Activated gamma-delta T cell treated with Interleukin-2 at 50 U/mL for 16 hours (primary cell): ENCODE measurements around the gene ZMYND8.
"Not testable (repeated sequence)": the region's sequence is repeated elsewhere in the genome, so short reads cannot be mapped to it uniquely, and the experiment has no call there.

Source experiments
- DNase-seq: peaks from one replicate; pipeline ENCODE4 v3.0.0-alpha.2; 2020

The ZMYND8 gene

DNA sequence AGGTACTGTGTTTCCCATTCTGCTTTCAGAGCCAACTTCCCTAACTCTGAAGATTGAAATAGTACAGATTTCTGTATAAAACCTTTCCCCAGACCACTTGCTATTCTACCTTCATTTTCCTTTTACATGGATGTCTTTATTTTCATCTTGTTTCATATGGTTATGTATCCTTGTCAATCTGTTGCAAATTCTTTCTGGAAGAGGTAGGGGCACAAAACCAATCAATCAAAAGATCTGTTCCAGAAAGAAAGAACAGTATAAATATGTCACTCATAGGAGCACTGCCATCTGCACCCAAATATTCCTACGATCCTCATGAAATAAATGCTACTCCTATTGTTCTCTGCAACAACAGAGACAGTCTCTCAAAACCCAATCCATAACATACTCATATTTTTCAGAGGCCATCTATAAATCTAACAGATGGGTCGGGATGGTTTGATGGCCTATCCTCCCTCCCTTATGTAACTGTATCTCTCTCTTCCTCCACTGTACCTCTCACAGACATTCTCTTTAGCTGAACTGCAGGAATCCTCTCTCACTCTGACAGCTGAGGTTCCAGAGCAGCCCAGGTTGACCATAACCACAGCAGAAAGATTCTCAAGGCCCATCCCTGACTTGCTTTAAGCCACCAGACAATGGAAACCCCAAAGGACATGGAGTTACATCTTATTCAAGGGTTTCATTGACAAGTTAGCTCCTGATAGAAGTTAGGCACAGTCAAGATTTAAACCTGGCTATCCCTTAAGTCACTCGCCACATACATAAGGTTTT lies 112.8 kb downstream of the ZMYND8 start:
- no peak for DNase-seq

- DNase-seq, result no peak
Observed at GRCh38 chr20:47243003-47243402, 113.5 kb downstream of the ZMYND8 start.

DNA sequence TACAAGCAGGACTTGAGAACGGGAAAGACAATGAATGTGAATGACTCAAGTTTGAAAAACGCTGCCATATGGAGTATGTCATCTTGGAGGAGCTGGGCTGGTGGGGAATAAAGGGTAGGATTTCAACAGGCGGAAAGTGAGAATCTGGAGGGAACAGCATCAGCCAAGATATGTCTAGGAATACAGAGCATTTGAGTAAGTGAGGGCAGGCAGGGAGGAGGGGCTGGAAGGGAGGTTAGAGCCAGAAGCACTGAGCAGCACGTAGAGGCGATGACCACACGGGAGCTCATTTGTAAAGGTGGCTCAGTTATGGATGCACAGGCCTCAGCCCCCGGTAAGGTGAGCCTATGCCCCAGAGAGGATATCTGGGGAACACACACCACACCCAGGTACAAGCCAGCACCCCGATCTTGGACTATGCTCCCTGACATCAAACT lies 115.1 kb downstream of the ZMYND8 start:
- no peak for DNase-seq

DNA sequence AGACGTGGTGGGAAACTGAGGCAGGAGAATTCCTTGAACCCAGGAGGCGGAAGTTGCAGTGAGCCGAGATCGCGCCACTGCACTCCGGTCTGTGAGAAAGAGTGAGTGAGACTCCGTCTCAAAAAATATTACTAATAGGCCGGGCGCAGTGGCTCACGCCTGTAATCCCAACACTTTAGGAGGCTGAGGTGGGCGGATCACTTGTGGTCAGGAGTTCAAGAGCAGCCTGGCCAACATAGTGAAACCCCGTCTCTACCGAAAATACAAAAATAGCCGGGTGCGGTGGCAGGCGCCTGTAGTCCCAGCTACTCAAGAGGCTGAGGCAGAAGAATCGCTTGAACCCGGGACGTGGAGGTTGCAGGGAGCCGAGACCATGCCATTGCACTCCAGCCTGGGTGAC lies 116.4 kb downstream of the ZMYND8 start:
- not testable (repeated sequence) for DNase-seq

DNA sequence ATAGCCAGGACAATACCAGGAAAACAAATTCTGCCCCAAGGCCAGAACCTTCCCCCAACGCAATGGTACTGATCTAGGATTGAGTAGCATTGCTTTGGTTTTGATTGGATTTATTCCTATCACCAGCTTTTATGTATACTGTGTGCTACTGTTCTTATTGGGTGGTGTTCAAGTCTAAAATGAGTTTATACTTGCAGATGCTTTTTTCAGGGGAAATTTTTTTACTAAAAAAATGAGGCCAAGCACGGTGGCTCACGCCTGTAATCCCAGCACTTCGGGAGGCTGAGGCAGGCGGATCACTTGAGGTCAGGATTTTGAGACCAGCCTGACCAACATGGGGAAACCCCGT lies 116.8 kb downstream of the ZMYND8 start:
- DNase-seq, result no peak

- no peak for DNase-seq
Observed at GRCh38 chr20:47238780-47239718, 117.5 kb downstream of the ZMYND8 start.

GRCh38 chr20:47237715-47238114 lies 118.8 kb downstream of the ZMYND8 start:
- DNase-seq, result no peak

GRCh38 chr20:47236639-47236900 lies 119.9 kb downstream of the ZMYND8 start:
- DNase-seq, result no peak

- DNase-seq, result no peak
Observed at GRCh38 chr20:47235853-47236638, 120.5 kb downstream of the ZMYND8 start.

DNA sequence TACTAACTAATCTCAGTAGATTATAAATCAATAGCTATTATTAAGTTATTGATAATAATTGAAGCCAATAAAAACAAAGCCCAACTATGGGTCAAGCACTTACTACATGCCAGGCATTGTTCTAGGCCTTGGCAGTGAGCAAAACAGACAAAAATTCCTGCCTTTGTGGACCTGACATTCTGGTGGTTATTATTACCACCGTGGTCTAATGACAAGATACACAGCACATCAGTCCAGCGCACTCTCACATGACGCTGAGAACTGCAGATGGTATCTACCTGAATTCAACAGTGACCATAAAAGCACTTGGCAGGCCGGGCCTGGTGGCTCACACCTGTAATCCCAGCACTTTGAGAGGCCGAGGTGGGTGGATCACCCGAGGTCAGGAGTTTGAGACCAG lies 121.4 kb downstream of the ZMYND8 start:
- no peak for DNase-seq

- DNase-seq, result no peak
Observed at GRCh38 chr20:47233333-47234188, 122.9 kb downstream of the ZMYND8 start.

GRCh38 chr20:47232518-47232917 lies 124.0 kb downstream of the ZMYND8 start:
- DNase-seq, result no peak

DNA sequence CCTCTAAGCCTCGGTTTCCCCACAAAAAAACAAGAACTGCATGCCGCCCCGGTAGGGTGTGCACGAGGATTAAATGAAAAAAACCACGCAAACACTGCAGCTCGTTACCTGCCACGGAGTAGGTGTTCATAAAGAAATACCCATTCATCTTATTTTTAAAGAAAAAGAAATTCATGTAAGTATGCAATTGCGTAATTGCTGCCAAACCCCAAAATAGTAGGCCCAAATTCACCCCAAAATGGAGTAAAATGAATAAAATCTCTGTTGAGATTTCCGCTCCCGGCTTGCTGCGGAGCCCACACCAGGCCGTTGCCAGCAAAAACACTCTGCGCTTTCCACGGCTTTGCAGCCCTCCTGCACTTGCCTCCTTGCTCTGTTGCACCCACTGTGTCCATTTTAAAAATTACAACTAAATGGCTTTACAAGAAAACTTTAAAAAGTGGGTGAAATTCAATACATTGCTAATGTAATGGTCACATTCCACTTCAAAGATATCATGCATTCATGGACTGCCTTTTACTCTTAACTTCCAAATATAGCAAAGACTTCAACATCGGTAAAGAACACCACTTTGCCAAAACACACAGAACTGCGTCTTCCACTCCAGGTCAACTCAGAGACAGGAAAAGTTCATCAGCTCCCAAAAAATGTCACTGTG lies 125.0 kb downstream of the ZMYND8 start:
- DNase-seq, result no peak

- no peak for DNase-seq
Observed at GRCh38 chr20:47230811-47231256, 125.7 kb downstream of the ZMYND8 start.

DNA sequence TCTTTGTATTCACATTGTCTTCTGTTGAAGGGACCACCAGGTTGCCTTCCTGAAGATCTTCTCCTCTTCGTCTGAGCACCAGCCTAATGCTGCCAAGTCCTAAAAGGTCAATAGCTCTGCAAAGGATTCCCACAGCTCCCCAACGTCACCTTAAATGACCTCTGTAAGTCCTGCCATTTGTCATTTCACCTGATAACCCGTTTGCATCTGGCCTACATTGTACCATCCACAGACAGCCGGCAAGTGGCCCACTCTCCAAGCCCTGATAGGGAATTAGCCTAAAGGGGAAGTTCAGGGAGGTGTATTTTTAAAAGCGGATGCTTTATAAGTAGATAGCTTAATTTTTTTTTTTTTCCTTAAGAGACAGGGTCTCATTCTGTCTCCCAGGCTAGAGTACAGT lies 127.8 kb downstream of the ZMYND8 start:
- no peak for DNase-seq

- DNase-seq, result no peak
Observed at GRCh38 chr20:47227576-47227975, 128.9 kb downstream of the ZMYND8 start.

GRCh38 chr20:47227119-47227518 lies 129.4 kb downstream of the ZMYND8 start:
- DNase-seq, result no peak

DNA sequence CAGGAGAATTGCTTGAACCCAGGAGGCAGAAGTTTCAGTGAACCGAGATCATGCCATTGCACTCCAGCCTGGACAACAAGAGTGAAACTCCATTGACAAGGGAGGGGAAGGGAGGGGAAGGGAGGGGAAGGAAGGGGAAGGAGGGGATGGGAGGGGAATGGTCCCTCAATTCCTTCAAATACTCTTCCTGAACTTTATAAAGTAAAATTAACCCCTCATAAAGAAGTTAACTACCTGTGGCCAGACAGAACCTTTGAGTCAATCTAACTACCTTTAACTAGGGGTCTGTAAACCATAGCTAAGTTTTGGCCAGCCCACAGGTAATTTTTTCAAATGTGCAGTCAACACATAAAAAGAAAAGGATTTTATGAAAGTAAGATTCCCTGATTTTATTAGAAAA lies 131.0 kb downstream of the ZMYND8 start:
- no peak for DNase-seq

DNA sequence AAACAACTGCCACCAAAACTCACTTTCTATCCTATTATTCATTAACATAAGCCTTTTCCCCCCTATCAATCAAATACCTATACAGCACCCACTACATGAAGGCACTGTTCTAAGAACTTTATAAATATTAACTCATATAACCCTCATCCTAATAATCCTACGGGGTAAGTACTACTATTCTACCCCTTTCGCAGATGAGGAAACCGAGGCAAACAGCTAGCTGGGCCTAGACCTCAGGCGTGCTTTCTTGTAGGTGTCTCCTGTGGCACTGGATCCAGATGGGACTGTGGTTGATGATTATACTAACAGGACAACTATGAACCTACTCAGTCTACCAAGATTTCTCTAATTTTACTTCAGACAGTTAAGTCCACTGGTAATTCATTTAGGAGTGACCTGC lies 131.6 kb downstream of the ZMYND8 start:
- no peak for DNase-seq

DNA sequence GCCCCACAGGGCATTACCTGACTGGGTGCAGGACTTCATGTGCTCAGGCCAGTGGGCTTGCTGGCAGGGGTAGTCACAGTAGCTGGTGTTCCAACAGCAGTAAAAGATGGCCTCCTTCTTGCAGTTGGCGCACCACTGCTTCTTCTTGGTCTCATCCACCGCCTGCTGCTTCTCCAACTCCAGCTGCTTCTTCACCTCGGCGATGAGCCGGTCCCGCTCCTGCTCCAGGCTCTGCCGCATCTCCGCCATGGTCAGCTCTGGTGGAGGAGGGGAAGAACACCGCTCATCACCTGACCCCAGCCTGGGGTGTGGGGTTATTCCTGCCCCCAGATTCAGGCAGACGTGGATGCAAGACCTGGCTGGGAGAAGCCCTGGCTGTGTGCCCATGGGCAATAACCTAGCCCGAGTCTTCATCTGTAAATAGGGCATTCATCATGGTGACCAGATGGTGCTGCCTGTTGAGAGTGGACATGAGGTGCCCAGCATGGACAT lies 132.2 kb downstream of the ZMYND8 start:
- no peak for DNase-seq

DNA sequence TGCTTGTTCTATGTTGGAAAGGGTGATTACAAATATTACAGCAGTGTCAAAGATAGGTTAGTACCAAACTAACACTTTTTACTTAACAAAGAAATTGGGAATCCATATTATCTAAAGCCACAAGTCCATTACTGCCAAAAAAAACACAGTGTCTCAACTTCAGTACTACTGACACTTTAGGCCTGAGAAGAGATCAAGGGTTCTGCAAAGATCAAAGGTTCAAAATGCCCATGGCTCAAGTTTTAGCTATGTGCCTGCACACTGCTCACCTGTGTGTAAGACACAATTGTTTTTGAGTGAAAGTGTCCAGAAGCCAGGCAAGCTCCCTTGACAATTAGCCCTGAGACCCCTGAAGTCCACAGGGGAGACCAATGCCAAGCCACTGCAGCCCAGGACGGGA lies 132.6 kb downstream of the ZMYND8 start:
- DNase-seq, result no peak
